HG02981 (cell line): Measurements from ENCODE around the gene CRYL1.

Experiments used
- ATAC-seq: cut with Tn5 transposase; IDR thresholded peaks from one replicate; pipeline ENCODE4 v1.9.1; 2021; ENCODE audit warnings: mild to moderate bottlenecking, moderate library complexity; ENCODE audit not compliant: unreplicated experiment

Gene CRYL1

GRCh38 chr13:20428666-20429644 is 96.7 kb downstream of the CRYL1 start:
- no peak for ATAC-seq

GRCh38 chr13:20426766-20427448 is 98.8 kb downstream of the CRYL1 start:
- ATAC-seq: no peak

GRCh38 chr13:20425819-20426219 is 99.8 kb downstream of the CRYL1 start:
- peak; percentile 77 for ATAC-seq

- no peak for ATAC-seq
Measured at GRCh38 chr13:20424949-20425348, 100.7 kb downstream of the CRYL1 start.

- no peak for ATAC-seq
Measured at GRCh38 chr13:20424559-20424852, 101.2 kb downstream of the CRYL1 start.

GRCh38 chr13:20422362-20422761 is 103.3 kb downstream of the CRYL1 start:
- no peak for ATAC-seq

GRCh38 chr13:20420938-20421337 is 104.7 kb downstream of the CRYL1 start:
- no peak for ATAC-seq

GRCh38 chr13:20418953-20419352 is 106.7 kb downstream of the CRYL1 start:
- ATAC-seq: no peak

DNA sequence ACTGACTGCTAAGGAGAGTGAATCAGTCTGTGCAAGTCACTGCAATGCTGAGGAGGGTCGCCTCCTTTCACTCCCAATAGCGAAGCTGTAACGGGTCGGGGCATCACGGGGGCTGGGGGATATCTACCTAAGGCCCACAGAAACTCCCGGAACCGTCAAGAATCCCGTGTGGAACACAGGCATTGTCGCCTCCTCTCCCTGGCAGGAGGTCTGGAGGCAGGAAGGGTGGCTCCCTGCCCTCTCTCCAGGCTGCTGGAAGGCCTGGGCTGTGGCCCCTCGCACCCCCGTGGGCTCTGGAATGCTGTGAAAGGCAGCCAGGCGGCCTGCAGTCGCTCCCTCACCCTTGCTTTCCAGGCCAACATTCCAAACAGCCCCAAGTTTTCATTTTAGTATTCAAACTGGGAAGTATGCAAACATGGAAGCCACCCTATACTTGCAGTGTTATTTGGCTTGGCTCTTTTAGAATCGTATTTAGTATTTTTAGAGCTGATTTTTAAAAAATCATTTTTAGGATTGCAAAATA is 109.4 kb downstream of the CRYL1 start:
- no peak for ATAC-seq

DNA sequence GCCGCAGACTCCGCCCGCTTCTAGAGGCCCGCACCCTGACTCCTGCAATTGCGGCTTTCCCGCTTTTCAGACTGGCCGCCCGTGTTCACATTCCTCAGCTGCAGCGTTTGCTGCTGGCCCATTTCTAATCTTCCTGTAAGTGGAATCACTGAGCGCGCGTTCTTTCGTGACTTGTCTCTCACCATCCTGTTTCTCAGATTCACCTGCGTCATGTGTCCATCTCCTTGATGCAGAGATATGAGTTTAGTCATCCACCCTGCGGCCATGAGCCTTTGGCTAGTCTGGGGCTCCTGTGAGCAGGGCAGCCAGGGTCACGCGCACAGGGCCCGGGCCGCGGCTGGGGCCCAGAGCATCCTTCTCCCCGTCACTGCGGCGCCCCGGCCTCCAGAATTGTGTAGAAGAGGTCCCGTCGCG is 110.0 kb downstream of the CRYL1 start:
- no peak for ATAC-seq

DNA sequence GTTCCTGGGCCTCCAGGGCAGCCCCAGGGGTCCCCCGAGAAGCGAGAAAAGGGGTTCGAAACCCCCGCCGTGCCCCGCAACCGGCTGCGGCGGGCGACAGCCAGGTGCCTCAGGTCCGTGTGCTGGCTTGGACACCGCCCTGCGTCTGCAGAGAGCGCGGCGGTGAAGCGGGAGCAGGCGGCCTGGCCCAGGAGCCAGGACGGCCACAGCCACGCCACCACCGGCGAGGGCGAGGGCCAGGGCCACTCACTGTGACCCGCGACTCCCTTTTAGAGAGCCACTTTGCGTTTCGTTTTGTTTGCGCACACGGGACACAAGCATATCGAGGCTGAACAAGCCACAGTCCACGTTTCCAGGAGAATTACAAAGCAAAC is 110.4 kb downstream of the CRYL1 start:
- ATAC-seq: no peak

DNA sequence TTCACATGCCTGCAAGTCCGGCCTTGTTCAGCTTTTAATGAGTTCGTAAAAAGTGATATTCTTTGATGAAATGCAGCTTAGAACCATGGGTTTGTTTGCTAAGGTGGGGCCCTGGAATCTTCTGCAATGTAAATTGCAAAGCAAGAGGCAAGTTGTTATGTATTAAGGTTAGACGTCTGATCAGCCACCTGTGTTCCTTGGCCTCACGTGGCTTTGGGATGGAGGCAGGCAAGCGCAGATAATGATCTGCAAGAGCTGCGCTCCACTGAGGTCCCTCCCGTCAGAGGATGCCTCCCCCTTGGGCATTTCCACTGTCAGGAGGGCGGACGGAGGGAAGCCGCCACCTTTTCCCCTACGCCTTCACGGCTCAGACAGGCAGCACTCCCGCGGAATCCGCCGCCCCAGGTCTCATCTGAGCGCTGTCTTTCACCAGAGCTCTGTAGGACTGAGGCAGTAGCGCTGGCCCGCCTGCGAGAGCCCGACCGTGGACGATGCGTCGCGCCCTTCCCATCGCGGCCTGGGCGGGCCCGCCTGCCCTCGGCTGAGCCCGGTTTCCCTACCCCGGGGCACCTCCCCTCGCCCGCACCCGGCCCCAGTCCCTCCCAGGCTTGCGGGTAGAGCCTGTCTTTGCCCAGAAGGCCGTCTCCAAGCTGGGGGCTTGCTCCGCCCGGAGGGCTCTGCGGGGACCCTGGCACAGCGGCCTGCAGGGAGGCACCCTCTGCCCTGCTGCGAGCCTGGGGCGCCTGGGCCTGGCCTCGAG is 110.9 kb downstream of the CRYL1 start:
- no peak for ATAC-seq

GRCh38 chr13:20412691-20413355 is 112.8 kb downstream of the CRYL1 start:
- ATAC-seq: no peak

GRCh38 chr13:20411638-20412342 is 113.9 kb downstream of the CRYL1 start:
- ATAC-seq: peak; percentile 89

GRCh38 chr13:20410726-20411125 is 114.9 kb downstream of the CRYL1 start:
- ATAC-seq: no peak

DNA sequence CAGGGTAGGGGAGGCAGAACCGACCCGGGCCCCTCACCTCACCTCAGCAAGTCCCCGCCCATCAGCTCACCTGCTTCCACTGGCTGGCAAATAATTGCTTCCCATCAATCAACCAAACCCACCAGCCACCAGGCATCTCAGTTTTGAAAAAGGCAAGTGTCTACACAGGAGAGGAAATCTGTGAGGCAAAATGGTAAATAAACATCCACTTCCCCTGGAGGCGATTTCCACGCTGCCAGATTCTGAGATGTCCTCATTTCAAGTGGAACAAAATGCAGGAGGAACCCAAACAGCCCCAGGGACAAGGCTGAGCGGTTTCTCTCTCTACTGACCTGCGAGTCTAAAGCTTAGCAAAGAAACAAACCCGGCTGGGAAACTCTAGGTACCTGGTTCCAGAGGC is 117.5 kb downstream of the CRYL1 start:
- no peak for ATAC-seq

DNA sequence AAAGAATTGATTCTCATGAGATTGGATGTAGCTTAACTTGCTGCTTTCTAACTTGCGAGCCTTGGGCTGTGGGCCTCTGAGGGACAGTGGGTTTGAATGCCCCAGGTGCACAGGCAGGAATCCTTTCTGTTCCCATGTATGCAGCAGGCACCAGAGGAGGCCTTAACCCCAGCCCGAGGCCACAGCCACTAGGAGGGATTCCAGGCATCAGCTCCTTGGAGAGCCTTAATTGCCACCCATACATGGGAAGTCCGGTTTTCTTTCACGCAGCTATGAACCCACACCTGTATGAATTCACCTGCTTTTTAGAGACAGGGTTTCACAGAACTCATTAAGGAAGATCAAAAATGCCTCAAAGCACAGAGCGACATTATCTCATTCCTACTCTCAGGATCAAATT is 117.9 kb downstream of the CRYL1 start:
- ATAC-seq: no peak

- no peak for ATAC-seq
Measured at GRCh38 chr13:20405691-20406090, 120.0 kb downstream of the CRYL1 start.

DNA sequence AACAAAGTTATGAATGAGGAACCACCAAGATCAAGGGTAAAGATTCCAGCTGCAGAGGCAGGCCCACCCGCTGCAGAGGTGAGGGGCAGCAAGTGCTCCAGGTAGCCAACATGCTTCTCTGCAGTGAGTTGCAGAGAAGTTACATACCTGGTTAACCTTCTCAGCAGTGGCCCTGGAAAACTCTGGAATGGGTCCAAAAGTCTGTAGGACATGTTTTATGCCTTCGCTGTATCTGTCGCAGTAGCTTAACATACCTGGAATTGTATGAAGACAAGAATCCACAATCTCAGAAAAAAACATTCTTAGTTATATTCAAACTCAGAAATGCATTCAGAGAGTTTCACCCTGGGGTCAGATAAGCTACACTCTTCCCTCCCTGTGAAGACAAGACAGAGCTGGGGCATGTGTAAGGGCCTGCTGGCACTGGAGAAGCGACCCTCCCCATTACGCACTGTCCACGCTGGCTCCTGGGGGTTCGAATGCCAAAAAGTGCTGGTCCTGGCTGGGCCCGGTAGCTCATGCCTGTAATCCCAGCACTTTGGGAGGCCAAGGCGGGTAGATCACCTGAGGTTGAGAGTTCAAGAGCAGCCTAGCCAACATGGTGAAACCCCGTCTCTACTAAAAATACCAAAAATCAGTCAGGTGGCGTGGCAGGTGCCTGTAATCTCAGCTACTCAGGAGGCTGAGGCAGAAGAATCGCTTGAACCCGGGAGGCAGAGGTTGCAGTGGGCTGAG is 121.0 kb downstream of the CRYL1 start:
- ATAC-seq: no peak

DNA sequence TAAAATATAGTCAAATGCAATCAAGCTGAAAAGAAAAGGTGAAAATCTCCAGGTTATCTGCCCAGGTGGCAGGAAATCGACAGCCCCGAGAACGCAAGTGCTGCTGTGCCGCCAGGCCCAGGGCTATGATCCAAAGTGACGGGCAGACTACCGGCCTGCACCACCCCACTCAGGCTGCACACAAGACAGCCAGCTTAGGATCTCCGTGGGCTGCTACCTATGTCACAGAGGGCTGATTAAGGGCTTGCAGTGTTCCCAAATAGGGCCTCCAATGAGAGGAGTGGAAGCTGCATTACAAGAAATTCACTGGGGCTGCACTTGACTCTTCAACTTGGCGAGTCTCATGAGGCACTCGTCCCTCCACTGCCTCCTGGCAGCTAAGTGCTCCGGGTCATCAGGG is 121.8 kb downstream of the CRYL1 start:
- no peak for ATAC-seq
